HepG2 (cell line): ENCODE results near the gene AGRN. TPM values are rescaled to one million over a fixed set of nuclear protein-coding genes. Genes with fewer than 3 reads are reported as not detected.

ENCODE experiments used
- ATF5 ChIP-seq: sonication (generic); formaldehyde crosslinking; IDR thresholded peaks from 2 replicates; pipeline ENCODE4 v1.4.0; 2020; ENCODE audit warnings: mild to moderate bottlenecking, low read depth, missing genetic modification reagents
- CEBPB ChIP-seq: IDR thresholded peaks from 2 replicates; pipeline ENCODE4 v1.6.1; 2011; ENCODE audit warnings: low read depth, low read length, improper control_type of control experiment, borderline replicate concordance
- HINFP ChIP-seq: sonication (generic); formaldehyde crosslinking; IDR thresholded peaks from 2 replicates; pipeline ENCODE4 v1.4.0; 2020; ENCODE audit warnings: low read depth, mild to moderate bottlenecking, missing genetic modification reagents
- IKZF4 ChIP-seq: sonication (generic); formaldehyde crosslinking; IDR thresholded peaks from 2 replicates; pipeline ENCODE4 v1.5.1; 2020; ENCODE audit warnings: borderline replicate concordance, mild to moderate bottlenecking, low read depth, missing genetic modification reagents; ENCODE audit errors: not compliant biosample characterization
- IRF9 ChIP-seq: sonication (generic); formaldehyde crosslinking; IDR thresholded peaks from 2 replicates; pipeline ENCODE4 v1.8.0; 2022; ENCODE audit warnings: missing genetic modification reagents, mild to moderate bottlenecking, borderline replicate concordance
- MTA3 ChIP-seq: sonication (generic); formaldehyde crosslinking; IDR thresholded peaks from 2 replicates; pipeline ENCODE4 v1.4.0; 2020; ENCODE audit warnings: missing genetic modification reagents
- NCOR1 ChIP-seq: fragments of 200-600 bp; sonication (generic); IDR thresholded peaks from 2 replicates; pipeline ENCODE4 v1.7.0; 2017; ENCODE audit warnings: antibody characterized with exemption, low read length, borderline replicate concordance
- NFIC ChIP-seq: IDR thresholded peaks from 2 replicates; pipeline ENCODE4 v1.6.1; 2012; ENCODE audit warnings: mild to moderate bottlenecking, low read length, inconsistent platforms
- PAWR ChIP-seq: sonication (generic); formaldehyde crosslinking; IDR thresholded peaks from 2 replicates; pipeline ENCODE4 v1.4.0; 2020; ENCODE audit warnings: missing genetic modification reagents, mild to moderate bottlenecking, borderline replicate concordance
- TCF7 ChIP-seq: sonication (generic); IDR thresholded peaks from 2 replicates; pipeline ENCODE4 v1.6.1; 2016; ENCODE audit warnings: antibody characterized with exemption, low read depth
- TMF1 ChIP-seq: sonication (generic); formaldehyde crosslinking; IDR thresholded peaks from 2 replicates; pipeline ENCODE4 v1.8.1; 2022; ENCODE audit warnings: low read depth, missing genetic modification reagents
- ZBED4 ChIP-seq: sonication (generic); formaldehyde crosslinking; IDR thresholded peaks from 2 replicates; pipeline ENCODE4 v1.4.0; 2020; ENCODE audit warnings: missing genetic modification reagents, borderline replicate concordance
- ZBTB44 ChIP-seq: sonication (generic); formaldehyde crosslinking; IDR thresholded peaks from 2 replicates; pipeline ENCODE4 v1.4.0; 2020; ENCODE audit warnings: missing genetic modification reagents
- ZFP36L2 ChIP-seq: sonication (generic); formaldehyde crosslinking; IDR thresholded peaks from 2 replicates; pipeline ENCODE4 v1.4.0; 2020; ENCODE audit warnings: missing genetic modification reagents
- ZNF121 ChIP-seq: sonication (generic); formaldehyde crosslinking; IDR thresholded peaks from 2 replicates; pipeline ENCODE4 v1.5.0; 2020; ENCODE audit warnings: mild to moderate bottlenecking, missing genetic modification reagents
- ZNF20 ChIP-seq: sonication (generic); formaldehyde crosslinking; IDR thresholded peaks from 2 replicates; pipeline ENCODE4 v1.4.0; 2020; ENCODE audit warnings: mild to moderate bottlenecking, moderate library complexity, missing genetic modification reagents
- ZNF33A ChIP-seq: sonication (generic); formaldehyde crosslinking; IDR thresholded peaks from 2 replicates; pipeline ENCODE4 v1.5.1; 2020; ENCODE audit warnings: missing genetic modification reagents, mild to moderate bottlenecking, moderate library complexity, borderline replicate concordance
- ZNF564 ChIP-seq: sonication (generic); formaldehyde crosslinking; IDR thresholded peaks from 2 replicates; pipeline ENCODE4 v1.8.1; 2023; ENCODE audit warnings: mild to moderate bottlenecking, missing genetic modification reagents
- ZNF567 ChIP-seq: sonication (generic); formaldehyde crosslinking; IDR thresholded peaks from 2 replicates; pipeline ENCODE4 v1.8.1; 2023; ENCODE audit warnings: mild to moderate bottlenecking, missing genetic modification reagents, borderline replicate concordance
- ZNF709 ChIP-seq: sonication (generic); formaldehyde crosslinking; IDR thresholded peaks from 2 replicates; pipeline ENCODE4 v1.5.0; 2020; ENCODE audit warnings: mild to moderate bottlenecking, missing genetic modification reagents
- polyA plus RNA-seq, 8 experiments: library from polyadenylated mRNA; depleted of rRNA in 3 of 8; stranded (reverse) in 7 of 8; unstranded in 1 of 8; fragments of >200 nt; fragmentation: Illumina TruSeq in 4 of 8; extraction: Trizol in 4 of 8; gene quantifications; 2 replicates each; pipeline versions ENCODE4 v1.2.1 to v1.2.3, GENCODE V29; 2011 to 2016; ENCODE audit warnings: low read depth in 4 of 8, missing spikeins in 1 of 8, mixed read lengths in 1 of 8; ENCODE audit not compliant: insufficient read depth in 1 of 8
- total RNA-seq, 5 experiments: library from RNA; depleted of rRNA; stranded (reverse); fragments of >200 nt; fragmentation: Illumina TruSeq; extraction: Trizol; gene quantifications; 2 replicates each; pipeline ENCODE4 v1.2.3, GENCODE V29; 2016; ENCODE audit warnings: low read depth in 1 of 5

The AGRN gene
- total and polyA plus RNA-seq, 2 of the 13 experiments (the other 11 are each of a cell fraction or from before 2014, with no cell fraction given): 29.8 to 65.2 TPM

GRCh38 chr1:1000357-1001056 is 19.4 kb upstream of the AGRN start (continued):
- TF ChIP-seq IRF9 (CRISPR knock-in tag) (peak; percentile 60; the same call in 1 of the 2 replicates), HINFP (CRISPR knock-in tag) (0 out of 2 replicates have a peak, but pooled peaks have one; percentile 74), ZBED4 (CRISPR knock-in tag) (no peak; the same call in 1 of the 2 replicates), ZFP36L2 (CRISPR knock-in tag) (no peak), NCOR1 (peak; percentile 11; the same call in 1 of the 2 replicates), MTA3 (no peak), ZNF121 (CRISPR knock-in tag) (peak; percentile 53; the same call in 1 of the 2 replicates), ATF5 (peak; percentile 61; the same call in 1 of the 2 replicates), ZNF33A (CRISPR knock-in tag) (no peak), PAWR (no peak), NFIC (no peak), TMF1 (CRISPR knock-in tag) (no peak; the same call in none of the 2 replicates), ZBTB44 (no peak), ZNF709 (CRISPR knock-in tag) (no peak), ZNF564 (CRISPR knock-in tag) (no peak; the same call in 1 of the 2 replicates), ZNF20 (CRISPR knock-in tag) (no peak), ZNF567 (CRISPR knock-in tag) (peak; percentile 42; the same call in 1 of the 2 replicates), TCF7 (no peak), IKZF4 (CRISPR knock-in tag) (no peak), CEBPB (peak; percentile 96)
